Measurements from ENCODE around the gene TNIP3.

DNA sequence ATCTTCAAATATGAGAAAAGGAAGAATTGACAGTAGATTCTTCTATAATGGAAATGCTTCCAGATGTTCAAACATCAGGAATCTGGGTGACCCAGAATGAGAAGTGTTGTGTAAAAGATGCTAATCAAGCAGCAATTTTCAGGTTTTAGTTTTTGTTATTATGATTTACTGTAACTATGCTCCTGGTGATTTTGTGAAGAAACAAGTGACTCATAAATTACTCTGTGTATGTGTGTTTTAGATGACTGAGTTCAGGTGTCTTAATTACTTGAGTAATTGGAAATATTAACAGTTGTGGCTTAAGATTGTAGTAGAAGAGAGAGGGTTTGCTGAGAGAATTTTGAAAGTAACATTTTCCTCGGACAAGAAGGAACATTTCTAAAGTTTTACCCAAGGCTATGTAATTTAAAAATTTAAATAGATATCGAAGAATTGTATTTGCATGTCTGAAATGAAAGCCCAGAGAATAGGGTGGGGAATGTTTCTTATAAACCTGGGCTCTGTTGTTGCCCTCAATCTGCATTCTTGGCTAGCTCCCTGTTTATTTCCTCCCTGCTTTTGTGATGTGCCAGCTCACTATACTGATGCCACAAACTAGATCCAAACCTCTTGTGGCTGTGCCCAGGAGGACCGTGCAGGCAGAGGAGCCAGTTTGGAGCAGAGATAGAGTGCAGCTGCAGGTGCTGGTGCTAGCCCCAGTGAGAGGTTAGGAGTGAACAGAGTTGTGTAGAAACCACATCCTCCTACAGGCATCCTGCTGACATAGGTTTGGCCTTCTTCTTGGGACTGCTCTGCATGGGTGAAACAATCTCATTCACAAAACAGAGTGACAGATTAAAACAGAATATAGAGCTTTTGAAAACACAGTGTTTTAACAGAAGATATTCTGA is 25.4 kb upstream of the TNIP3 start:
- TF ChIP-seq, protein P1, sequence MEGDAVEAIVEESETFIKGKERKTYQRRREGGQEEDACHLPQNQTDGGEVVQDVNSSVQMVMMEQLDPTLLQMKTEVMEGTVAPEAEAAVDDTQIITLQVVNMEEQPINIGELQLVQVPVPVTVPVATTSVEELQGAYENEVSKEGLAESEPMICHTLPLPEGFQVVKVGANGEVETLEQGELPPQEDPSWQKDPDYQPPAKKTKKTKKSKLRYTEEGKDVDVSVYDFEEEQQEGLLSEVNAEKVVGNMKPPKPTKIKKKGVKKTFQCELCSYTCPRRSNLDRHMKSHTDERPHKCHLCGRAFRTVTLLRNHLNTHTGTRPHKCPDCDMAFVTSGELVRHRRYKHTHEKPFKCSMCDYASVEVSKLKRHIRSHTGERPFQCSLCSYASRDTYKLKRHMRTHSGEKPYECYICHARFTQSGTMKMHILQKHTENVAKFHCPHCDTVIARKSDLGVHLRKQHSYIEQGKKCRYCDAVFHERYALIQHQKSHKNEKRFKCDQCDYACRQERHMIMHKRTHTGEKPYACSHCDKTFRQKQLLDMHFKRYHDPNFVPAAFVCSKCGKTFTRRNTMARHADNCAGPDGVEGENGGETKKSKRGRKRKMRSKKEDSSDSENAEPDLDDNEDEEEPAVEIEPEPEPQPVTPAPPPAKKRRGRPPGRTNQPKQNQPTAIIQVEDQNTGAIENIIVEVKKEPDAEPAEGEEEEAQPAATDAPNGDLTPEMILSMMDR (conservative IDR thresholded peaks at IDR 0.05; ENCODE audit: low read length): no peak
- no peak for TF ChIP-seq EZH2phosphoT487 (IDR thresholded peaks at IDR 0.05; ENCODE audit: borderline replicate concordance, low read depth, low read length)

Measured in OCI-LY7 (cell line).